Activated naive CD4-positive, alpha-beta T cell treated with Interleukin-2 at 50 U/mL for 16 hours (primary cell): ENCODE measurements around the gene KRTAP10-11.
A peak's percentile ranks its signal among the peaks of the same experiment; 100 is the strongest.
"Not testable (repeated sequence)": the region's sequence is repeated elsewhere in the genome, so short reads cannot be mapped to it uniquely, and the experiment has no call there.

Source experiments
- DNase-seq: peaks from one replicate; pipeline ENCODE4 v3.0.0-alpha.2; 2020

The KRTAP10-11 gene

DNA sequence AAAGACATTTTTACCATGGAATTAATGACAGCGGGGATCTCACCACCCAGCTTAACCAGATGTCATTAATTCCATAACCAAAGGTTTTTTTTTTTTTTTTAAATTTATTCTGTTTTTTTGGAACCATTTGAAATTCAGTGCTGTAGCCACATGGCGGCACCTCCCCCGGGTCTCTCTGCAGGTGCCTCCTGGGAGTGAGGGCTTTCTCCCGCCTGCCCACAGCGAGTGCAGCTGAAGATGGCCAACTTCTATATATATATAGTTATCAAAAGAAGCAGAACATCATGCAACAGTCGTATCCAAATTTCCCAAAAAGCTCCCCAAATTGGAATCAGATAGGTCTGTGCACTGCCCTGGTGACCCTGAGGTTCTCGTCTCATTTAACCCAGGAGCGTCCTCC, 30.7 kb upstream of the KRTAP10-11 start:
- DNase-seq, result no peak

- no peak for DNase-seq
Observed at GRCh38 chr21:44615911-44616590, 30.2 kb upstream of the KRTAP10-11 start.

GRCh38 chr21:44616591-44616926, 29.7 kb upstream of the KRTAP10-11 start:
- no peak for DNase-seq

DNA sequence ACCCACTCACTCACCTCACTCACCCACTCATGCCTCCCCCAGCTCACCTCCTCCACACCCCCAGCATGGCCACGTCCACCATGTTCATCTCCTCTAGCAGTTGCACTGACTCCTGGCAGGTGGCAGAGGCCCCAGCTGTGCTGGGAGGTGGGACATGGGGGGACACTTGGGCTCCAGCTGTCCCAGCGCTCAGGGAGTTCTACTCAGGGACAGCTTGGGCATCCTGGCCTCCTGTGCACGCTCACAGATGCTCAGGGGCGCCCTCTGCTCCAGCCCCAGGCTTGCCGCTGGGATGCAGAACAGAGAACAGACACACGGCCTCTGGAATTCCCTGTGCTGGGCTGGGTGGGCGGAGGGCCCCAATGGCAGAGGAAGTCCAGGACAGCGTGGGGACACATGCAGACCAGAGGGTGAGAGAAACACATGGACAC, 29.1 kb upstream of the KRTAP10-11 start:
- DNase-seq, result no peak

DNA sequence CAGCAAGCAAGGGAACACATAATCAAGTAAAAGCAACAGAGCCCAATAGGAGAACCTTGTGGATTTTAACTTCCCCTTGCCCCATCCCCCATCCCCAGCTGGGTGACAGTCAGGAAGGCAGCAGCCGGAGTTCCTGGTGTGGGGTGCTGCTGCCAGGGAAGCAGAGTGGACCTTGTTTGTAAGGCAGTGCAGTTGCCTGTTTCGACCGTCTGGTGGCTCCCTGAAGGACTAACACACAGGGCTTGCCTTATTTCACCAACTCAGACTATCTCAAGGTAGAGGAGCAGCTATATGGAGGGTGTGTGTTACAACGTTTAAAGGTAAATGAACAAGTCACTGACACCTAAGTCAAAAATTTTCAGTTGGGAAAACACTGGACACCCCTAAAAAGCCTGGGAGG, 27.7 kb upstream of the KRTAP10-11 start:
- DNase-seq, result peak; percentile 5

- peak; percentile 60 for DNase-seq
Observed at GRCh38 chr21:44618909-44619308, 27.3 kb upstream of the KRTAP10-11 start.

GRCh38 chr21:44619886-44620285, 26.3 kb upstream of the KRTAP10-11 start:
- no peak for DNase-seq

GRCh38 chr21:44623575-44623974, 22.6 kb upstream of the KRTAP10-11 start:
- DNase-seq, result no peak

DNA sequence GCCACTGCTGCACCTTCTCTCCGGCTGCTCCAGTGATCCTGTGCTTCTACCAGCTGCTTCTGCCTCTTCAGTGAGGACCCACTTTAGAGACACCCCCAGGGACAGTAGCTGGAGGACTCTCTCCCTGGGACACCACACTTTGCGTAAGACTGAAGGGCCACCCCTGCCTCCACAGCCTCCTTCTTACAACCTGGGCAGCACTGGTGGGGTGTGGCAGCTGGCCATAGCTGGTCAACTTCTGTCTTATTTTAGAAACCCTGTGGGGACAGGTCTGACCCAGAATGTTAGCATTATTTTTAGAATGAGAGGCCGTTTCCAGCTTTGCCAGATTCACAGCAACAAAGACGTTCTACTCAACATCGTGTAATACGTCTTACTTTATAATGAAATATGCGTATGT, 20.5 kb upstream of the KRTAP10-11 start:
- no peak for DNase-seq

DNA sequence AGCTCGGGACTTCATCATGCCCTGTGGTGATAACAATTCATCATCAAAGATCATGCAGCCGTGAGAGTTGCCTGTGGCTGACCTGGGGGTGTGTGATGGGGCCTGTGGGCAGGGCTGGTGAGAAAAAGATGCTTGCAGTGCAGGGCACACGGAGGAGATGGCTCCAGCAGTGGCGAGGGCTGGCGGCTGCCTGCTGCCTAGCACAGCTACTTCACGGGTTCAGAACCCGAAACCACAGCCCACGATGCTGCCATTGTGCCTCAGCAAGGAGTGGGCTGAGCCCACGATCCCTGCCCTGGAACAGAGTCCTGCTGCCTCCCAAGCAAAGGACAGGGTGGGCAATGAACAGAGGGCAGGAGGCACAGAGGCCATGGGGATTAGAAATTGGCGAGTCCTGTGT, 20.0 kb upstream of the KRTAP10-11 start:
- DNase-seq, result no peak

DNA sequence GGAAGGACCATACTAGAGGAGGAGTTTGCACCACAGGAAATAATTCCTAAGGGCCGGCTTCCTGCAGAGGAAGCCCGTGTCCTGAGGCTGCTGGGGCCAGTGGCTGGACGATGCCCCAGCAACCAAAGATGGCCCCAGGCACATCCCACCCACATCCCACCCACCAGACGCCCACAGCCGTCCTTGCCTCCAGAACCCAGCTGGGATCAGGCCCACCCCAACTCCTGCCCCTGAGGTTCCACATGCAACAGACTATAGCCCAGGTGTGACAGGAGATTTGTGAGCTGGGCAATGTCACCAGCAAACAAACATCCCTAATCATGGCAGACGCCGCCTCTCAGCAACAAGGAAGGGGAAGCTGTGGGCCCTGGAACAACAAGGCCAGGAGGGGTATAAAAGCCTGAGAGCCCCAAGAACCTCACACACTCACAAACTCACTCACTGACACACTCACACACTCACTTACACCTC, 19.5 kb upstream of the KRTAP10-11 start, which contains the start of gene KRTAP10-9:
KRTAP10-9 (plus strand) TSS at position 421 of the 471 bp plus-strand sequence. CDS start 79 bp downstream, outside the sequence.
- no peak for DNase-seq

GRCh38 chr21:44627181-44627822, 18.9 kb upstream of the KRTAP10-11 start:
- not testable (repeated sequence) for DNase-seq

- not testable (repeated sequence) for DNase-seq
Observed at GRCh38 chr21:44627831-44628233, 18.4 kb upstream of the KRTAP10-11 start.

GRCh38 chr21:44628707-44629391, 17.4 kb upstream of the KRTAP10-11 start:
- no peak for DNase-seq

GRCh38 chr21:44630440-44630839, 15.8 kb upstream of the KRTAP10-11 start:
- DNase-seq, result no peak

DNA sequence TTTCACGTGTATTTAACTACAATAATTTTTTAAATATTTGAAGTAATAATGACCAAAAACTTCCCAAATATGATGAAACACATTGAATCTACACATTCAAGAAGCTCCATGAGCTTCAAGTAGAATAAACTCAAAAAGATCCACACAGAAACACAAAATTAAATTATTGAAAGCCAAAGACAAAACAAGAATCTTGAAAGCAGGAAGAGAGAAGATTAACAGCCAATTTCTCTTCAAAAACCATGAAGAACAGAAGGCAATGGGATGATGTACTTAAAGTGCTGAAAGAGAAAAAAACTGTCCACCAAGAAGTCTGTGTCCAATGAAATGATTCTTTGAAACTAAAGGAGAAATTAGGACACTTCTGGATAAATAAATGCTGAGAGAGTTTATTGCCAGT, 14.1 kb upstream of the KRTAP10-11 start:
- DNase-seq, result no peak

- DNase-seq, result no peak
Observed at GRCh38 chr21:44636209-44637017, 9.8 kb upstream of the KRTAP10-11 start.

DNA sequence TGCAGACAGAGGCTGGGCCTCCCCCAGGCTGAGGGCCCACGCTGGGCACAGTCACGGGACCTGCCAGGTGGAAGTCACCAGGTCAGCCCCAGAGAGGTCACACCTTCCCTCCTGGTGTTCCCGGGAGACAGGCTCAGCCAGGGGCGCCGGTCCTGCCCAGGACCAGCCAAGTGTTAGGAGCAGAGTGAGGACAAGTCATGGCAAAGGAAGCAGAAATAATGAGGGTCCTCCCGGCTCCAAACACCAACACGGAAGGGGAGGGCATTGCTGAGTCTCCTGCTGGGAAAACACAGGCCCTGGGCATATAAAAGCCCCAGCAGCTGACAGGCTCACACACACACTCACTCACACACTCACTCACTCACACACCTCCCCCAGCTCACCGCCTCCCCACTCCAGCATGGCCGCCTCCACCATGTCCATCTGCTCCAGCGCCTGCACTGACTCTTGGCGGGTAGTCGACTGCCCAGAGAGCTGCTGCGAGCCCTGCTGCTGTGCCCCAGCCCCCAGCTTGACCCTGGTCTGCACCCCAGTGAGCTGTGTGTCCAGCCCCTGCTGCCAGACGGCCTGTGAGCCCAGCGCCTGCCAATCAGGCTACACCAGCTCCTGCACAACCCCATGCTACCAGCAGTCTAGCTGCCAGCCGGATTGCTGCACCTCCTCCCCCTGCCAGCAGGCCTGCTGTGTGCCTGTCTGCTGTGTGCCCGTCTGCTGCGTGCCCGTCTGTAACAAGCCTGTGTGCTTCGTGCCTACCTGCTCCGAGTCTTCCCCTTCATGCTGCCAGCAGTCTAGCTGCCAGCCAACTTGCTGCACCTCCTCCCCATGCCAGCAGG, 9.0 kb upstream of the KRTAP10-11 start, which contains the start of gene KRTAP10-10:
KRTAP10-10 (plus strand) TSS at position 339 of the 833 bp plus-strand sequence; CDS start at position 401, 62 bp downstream.
- DNase-seq, result no peak

DNA sequence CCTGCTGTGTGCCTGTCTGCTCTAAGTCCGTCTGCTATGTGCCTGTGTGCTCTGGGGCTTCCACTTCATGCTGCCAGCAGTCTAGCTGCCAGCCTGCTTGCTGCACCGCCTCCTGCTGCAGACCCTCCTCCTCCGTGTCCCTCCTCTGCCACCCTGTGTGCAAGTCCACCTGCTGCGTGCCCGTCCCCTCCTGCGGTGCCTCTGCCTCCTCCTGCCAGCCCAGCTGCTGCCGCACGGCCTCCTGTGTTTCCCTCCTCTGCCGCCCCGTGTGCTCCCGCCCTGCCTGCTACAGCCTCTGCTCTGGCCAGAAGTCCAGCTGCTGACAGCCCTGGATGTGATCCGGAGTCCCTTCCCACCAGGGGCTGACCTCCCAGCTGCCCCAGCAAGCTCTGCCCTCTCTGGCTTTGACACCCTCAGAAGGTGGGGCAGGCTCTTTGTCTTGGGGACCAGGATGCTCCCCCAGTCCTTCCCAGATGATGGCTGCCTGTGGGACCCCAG, 8.3 kb upstream of the KRTAP10-11 start:
- DNase-seq, result not testable (repeated sequence)

DNA sequence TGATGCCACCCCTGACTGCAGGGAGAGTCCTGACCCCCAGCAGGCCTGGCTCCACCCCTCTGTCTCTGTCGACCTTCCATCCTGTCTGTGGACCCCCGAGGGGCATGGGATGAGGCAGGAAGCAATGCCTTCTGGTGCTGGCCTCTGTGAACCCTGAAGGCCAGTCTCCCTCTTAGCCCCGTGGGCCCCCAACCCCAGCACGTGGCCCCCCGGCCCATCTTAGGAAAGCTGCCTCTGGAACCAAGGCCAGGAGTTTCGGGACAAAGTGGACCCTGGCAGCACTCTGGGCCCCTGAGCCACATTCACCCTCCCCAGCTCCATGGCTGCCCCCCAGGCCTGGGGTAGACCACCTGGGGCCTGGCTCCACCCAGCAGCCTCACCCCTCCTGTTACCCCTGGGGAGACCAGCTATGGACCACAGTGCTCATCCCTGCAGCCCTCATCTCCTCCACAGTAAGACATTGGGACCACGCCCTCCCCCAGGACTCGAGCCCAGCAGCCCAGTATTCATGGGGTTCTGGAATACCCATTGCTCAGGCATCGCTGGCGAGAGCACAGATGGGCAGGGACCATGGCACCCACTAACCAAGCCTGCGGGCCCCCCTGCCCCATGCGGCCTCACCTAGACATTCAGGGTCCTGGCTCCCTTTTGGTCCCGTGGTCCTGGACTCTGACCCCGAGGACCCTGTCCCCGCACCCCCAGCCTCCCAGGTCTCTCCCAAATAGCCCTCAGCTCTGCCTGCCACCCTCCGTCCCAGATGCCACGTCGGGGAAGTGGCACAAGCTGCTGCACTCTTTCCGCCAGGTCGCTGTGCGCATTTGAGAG, 7.5 kb upstream of the KRTAP10-11 start:
- DNase-seq, result not testable (repeated sequence)

- DNase-seq, result no peak
Observed at GRCh38 chr21:44639331-44639655, 6.9 kb upstream of the KRTAP10-11 start.
